HG03378 (cell line): ENCODE measurements around the gene ZNF594.
"Not testable (repeated sequence)": the region's sequence is repeated elsewhere in the genome, so short reads cannot be mapped to it uniquely, and the experiment has no call there.

Source experiments
- ATAC-seq: cut with Tn5 transposase; IDR thresholded peaks from one replicate; pipeline ENCODE4 v1.9.1; 2021; ENCODE audit warnings: mild to moderate bottlenecking, moderate library complexity; ENCODE audit not compliant: unreplicated experiment

ZNF594 gene

DNA sequence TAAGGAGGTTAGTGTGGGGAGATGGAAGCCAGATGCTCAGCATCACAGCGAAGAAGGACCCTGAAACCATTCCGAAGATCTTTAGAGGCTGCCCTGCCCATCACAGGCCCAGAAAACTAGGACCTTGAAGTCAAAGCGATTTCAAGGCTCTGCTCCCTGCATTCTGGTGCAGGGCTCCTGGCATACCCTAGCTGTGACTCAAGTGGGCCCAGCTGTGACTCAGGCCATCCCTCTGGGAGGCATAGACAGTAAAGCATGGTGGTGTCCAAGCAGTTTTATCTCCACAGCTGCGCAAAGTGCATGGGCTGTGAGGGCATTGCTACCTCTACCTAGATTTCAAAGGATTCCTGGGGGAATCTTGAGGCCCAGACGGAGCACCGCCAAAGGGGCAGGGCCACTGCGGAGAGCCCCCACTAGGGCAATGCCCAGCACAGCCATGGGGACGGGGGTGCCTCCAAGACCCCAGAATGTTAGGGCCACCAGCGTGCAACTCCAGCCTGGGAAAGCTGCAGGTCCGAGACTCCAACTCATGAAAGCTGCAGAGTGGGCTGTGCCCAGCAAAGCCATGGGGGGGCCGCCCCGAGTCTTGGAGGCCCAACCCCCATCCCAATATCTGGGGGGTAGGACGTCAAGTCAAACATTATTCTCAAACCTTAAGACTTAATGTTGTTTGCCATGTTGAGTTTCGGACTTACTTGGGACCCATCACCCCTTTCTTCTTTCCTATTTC is 11.7 kb upstream of the ZNF594 start:
- ATAC-seq = no peak

DNA sequence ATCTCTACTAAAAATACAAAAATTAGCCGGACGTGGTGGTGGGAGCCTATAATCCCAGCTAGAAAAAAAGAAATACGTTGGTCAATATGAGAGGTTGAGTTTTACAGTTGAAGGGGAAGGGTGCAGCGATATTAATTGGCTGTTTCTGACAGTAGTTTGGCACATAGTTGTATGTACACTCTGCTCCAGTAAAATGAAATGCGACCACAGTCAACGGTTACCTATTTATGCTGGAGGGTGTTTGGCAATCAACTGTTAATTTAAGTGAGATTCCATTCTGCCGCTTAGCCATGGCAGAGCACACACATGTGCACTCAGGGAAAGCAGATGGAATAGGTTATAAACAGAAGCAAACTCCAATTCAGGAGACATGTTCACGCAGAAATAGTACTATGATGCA is 9.3 kb upstream of the ZNF594 start:
- ATAC-seq = no peak

DNA sequence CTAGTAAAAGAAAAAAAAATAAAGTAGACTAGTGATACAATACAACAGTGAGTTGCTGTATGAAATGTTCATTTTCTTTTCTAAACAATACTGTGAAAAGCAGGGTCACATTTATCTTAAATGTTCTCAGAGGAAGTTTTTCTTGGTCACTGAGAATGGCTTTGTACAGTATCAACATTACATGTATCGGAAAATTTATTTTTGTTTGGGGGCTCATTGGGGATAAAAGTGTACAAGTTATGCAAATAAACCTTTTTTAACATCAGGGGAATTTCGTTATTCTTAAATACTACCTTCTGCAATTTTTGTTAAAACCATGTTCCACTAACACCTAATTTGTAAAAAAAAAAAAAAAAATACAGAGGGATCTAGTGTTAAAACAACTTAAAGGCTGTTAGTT is 8.7 kb upstream of the ZNF594 start:
- ATAC-seq = no peak

DNA sequence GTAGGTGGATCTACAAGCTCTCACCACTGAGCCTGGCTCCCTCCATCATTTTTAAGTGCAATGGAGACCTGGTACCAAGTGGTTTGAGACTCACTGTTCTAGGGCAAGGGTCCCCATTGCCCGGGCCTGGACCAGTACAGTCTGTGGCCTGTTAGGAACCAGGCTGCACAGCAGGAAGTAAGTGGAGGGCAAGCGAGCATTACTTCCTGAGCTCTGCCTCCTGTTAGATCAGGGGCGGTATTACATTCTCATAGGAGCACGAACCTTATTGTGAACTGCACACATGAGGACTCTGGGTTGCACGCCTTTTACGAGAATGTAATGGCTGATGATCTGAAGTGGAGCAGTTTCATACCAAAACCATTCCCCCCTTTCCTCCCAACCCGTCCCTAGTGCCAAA is 6.8 kb upstream of the ZNF594 start:
- ATAC-seq = no peak

DNA sequence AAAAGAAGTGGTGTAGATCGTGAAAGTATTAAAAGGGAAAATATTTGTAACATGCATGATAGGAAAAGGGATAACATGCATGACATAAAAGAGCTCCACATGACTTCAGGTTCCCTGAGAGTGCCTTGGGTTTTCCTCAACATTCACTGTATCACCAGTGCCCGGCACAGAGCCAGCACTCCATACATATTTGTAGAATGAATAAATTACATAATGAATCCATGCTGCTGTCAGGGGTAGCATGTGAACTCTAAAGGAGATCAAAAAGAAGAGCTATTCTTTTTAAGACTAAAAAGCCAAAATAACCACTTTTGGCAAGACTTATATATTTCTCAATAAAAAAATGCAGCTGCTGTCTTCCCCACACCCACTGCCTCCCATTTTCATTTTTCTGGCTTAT is 2.7 kb upstream of the ZNF594 start:
- no peak for ATAC-seq

DNA sequence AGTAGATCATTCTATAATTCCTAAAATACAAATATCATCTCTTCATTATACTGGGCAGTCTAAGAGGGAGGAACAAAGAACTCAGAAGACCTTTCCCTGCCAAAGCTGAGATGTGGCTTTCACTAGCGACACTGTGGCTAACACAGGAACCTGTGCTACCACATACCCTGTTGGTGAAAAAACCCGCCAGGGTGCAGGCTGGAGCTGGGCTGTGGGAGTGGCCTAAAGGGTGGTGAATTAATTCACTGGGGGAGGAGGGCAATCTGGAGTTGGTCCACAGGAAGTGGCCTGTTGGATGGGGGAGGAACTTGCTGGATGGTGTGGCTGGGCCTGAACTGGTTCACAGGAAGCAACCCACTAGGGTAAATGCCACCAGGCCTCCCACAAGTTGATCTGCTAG is 7.4 kb downstream of the ZNF594 start:
- no peak for ATAC-seq

DNA sequence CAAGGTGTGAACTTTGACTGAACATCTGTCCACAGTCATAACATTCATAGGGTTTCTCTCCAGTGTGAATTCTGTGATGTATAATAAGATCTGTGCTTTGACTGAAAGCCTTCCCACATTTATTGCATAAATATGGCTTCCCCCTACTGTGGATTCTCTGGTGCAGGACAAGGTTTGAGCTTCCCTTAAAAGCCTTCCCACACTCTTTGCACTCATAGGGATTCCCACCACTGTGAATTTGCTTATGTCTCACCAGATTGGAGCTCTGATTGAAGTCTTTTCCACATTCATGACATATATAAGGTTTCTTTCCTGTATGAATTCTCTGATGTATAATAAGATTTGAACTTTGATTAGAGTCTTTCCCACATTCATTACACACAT is 8.3 kb downstream of the ZNF594 start:
- no peak for ATAC-seq

DNA sequence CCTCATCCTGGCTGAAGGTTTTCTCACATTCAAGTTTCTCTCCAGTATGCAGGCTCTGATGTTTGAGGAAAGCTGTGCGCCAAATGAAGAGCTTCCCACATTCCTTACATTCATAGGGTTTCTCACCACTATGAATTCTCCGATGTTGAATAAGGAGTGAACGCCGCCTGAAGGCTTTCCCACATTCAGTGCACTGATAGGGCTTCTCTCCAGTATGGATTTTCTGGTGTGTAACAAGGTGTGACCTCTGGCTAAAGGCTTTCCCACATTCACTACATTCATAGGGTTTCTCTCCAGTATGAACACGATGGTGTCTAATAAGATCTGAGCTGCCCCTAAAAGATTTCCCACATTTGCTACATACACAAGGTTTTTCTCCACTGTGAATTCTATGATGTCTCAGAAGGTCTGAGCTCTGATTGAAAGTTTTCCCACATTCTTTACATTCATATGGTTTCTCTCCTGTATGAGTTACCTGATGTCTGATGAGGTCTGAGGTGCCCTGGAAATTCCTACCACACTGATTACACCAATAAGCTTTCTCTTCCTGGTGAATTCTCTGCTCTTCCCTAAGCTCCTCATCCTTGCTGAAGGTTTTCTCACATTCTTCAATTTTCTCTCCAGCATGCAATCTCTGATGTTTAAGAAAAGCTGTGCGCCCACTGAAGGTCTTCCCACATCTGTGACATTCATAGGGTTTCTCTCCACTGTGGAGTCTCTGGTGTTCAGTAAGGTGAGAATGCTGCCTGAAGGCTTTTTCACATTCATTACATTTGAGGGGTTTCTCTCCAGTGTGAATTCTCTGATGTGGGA is 8.9 kb downstream of the ZNF594 start:
- ATAC-seq = no peak

DNA sequence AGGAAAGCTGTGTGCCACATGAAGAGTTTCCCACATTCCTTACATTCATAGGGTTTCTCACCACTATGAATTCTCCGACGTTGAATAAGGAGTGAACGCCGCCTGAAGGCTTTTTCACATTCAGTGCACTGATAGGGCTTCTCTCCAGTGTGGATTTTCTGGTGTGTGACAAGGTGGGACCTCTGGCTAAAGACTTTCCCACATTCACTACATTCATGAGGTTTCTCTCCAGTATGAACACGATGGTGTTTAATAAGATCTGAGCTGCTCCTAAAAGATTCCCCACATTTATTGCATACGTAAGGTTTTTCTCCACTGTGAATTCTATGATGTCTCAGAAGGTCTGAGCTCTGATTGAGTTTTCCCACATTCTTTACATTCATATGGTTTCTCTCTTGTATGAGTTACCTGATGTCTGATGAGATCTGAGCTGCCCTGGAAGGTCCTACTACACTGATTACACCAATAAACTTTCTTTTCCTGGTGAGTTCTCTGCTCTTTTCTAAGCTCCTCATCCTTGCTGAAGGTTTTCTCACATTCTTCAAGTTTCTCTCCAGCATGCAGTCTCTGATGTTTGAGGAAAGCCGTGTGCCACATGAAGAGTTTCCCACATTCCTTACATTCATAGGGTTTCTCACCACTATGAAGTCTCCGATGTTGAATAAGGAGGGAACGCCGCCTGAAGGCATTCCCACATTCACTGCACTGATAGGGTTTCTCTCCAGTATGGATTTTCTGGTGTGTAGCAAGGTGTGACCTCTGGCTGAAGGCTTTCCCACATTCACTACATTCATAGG is 10.0 kb downstream of the ZNF594 start:
- ATAC-seq = no peak

DNA sequence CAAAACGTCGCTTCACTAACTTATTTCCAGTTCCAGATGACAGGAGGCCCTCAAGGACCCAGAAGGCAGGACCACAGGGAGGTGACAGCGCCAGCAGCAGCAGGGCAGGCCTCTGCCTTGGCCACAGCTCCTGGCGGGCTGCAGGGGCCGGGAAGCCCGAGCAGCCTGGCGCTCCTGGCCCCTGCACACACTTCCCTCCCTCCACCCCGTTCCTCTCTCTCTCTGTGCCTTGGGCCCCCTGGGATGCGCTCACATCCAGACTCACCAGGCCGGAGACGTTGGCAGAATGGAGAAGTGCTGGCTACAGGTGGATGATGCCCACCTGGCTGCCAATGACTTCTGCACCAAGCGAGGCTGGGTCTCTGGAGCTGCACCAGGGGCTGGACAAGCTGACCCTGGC is 12.7 kb downstream of the ZNF594 start:
- ATAC-seq = no peak

DNA sequence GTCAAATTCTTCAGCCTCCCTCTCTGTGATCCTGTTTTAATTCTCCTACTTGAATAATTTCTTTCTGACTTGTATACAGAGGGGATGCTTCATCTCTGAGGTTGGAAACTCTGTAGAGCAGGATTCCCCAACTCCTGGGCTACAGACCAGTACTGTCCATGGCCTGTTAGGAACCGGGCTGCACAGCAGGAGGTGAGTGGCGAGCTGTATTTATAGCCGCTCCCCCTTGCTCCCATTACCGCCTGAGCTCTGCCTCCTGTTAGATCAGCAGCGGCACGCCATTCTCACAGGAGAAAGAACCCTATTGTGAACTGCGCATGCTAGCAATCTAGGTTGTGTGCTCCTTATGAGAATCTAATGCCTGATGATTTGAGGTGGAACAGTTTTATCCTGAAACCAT is 16.6 kb downstream of the ZNF594 start:
- not testable (repeated sequence) for ATAC-seq

DNA sequence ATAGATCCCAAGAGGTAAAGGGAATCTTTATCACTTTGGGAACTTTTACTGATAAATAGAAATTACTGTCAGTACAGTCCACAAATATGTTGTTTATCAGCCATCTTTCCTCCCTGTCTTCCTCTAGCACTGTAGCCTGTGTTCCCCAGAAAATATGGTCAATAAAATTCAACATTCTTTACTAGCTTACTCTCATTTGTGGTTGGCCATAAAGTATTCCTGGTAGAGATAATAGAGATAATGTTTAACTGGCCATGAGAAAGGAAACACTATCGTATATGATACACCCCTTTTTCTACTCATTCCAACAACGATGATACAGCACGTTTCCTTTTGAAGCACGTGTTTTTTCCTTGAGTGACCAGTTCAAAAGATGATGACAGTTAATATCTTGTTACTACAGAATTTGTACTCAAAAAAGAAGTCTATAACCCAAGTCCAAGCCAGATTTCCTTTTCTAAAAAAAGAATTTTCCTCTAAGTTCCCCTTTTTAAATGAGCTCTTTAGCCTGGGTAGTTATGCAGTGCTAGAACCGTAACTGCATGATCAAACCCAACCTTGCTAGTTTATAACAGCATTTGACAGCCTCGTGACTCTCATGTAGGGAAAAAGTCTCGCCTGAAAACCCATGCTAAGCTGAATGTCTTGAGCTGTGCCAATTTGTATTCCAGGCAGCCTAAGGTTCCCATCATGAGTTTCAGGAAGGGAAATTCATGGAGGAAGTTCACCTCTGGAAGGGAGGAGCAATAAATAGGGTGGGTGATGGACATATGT is 25.7 kb downstream of the ZNF594 start:
- ATAC-seq = not testable (repeated sequence)

DNA sequence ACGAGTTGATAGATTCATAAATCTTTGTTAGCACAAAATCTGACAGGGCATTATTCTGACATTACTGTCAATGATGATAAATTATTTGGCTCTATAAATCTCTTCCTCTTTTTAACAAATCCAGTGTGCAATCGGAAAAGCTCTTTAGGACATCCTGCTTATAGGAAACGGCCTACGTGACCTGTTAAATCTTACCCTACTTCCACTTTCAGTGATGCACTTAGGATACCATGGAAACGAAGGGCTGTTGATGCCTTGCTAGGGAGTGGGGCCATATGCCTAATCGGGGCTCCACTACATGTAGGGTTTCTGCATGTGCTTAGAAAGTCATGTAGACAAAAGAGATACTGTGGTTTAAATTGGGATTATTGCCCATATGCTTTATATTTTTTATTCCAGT is 27.2 kb downstream of the ZNF594 start:
- no peak for ATAC-seq

DNA sequence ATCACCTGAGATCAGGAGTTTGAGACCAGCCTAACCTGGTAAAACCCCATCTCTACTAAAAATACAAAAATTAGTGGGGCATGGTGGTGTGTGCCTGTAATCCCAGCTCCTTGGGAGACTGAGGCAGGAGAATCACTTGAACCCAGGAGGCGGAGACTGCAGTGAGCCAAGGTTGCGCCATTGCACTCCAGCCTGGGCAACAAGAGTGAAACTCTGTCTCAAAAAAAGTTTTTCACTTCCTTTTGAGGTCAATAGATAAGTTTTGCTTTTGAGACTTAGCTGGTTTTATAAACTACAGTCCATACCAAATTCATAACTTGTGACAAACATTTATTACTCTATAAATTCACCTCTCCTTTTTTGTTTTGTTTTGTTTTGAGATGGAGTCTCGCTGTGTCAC is 29.9 kb downstream of the ZNF594 start:
- ATAC-seq = not testable (repeated sequence)

DNA sequence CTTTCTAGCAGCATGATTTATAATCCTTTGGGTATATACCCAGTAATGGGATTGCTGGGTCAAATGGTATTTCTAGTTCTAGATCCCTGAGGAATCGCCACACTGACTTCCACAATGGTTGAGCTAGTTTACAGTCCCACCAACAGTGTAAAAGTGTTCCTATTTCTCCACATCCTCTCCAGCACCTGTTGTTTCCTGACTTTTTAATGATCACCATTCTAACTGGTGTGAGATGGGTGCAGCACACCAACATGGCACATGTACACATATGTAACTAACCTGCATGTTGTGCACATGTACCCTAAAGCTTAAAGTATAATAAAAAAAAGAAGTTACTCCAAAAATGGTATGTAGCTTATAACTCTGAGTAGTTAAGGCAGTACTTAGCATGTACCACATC is 31.0 kb downstream of the ZNF594 start:
- ATAC-seq = not testable (repeated sequence)

DNA sequence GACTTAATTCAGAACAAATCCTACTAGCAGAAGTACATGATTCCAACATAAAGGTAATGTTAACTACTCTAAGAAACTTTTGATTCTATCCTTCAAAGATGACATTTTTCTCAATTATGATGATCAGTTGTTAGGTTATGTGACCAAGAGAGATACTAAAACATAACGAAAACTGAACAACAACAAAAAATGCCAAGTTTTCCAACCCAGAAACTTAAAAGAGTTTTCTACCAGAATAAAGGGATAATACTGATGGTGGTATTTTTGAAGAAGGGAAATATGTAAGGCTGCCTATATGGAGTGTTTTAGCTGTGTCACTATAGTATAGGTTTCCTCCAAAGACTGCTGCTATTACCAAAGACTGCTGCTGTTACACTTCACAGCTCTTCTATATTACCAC is 45.5 kb downstream of the ZNF594 start:
- ATAC-seq = not testable (repeated sequence)

DNA sequence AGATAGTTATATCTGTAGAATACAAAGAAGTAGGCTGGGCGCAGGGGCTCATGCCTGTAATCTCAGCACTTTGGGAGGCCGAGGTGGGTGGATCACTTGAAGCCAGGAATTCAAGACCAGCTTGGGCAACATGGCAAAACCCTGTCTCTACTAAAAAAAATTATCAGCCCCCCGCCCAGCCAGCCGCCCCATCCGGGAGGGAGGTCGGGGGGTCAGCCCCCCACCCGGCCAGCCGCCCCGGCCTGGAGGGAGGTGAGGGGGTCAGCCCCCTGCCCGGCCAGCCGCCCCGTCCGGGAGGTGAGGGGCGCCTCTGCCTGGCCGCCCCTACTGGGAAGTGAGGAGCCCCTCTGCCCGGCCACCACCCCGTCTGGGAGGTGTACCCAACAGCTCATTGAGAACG is 48.8 kb downstream of the ZNF594 start:
- not testable (repeated sequence) for ATAC-seq

DNA sequence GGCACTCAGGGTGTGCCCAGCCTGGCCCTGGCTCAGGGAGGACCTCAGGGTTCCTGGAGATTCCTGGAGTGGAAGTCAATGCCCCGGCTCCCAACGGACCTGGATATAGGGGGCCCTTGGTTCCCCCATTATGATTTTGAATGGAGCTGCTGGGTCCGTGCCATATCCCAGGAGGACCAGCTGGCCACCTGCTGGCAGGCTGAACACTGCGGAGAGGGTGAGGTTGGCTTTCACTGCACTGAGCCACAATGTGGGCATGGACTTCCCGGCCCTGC is 52.3 kb downstream of the ZNF594 start:
- ATAC-seq = no peak

DNA sequence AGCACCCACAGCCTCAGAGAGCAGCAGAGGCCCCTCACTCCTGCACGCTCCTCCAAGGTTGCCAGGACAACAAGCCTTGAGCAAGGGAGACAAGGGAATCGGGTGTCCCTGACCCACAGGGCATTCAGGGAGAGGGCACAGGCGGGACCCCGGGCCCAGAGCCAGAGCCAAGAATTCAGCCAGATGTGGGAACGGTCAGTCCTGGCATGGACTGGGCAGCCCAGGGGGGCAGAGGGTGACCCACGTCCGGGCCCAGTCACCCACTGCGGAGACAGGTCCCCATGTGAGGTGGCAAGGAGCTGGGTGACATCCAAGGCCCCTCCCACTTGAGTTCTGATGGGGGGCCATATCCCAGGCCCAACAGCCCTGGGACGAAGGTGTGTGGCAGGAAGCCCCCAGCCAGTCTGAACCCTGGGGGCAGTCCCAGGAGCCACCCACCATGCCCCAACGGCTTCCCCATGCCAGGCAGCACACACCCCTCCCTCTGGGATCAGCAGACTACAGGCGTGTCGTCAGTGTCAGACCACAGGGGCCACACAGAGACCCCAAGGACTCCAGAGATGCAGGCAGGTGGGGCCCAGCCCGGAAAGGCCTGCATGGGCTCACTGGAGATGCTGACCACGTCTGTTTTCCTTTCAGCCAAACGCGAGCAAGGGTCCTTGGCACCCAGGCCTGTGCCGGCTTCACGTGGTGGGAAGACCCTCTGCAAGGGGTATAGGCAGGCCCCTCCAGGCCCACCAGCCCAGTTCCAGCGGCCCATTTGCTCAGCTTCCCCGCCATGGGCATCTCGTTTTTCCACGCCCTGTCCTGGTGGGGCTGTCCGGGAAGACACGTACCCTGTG is 52.8 kb downstream of the ZNF594 start:
- no peak for ATAC-seq

DNA sequence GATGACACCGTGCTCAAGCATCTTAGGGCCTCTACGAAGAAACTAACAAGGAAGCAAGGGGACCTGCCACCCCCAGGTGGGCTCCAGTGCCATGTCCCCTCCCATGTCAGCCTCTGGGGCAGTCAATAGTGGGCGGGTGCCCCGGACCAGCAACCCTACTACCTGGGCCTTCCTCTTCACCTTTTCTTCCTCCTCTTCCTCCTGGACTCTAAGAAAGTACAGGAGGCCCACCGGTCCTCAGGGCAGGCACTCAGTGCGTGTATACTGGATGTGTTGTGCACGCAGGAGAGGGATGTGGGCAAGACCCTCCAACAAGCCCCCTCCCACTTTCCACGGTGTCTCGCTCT is 53.5 kb downstream of the ZNF594 start:
- ATAC-seq = not testable (repeated sequence)
